GM18873 (cell line): ENCODE data around the gene PLBD1.

Experiments
- ATAC-seq: cut with Tn5 transposase; IDR thresholded peaks from one replicate; pipeline ENCODE4 v1.9.1; 2021; ENCODE audit warnings: mild to moderate bottlenecking, moderate library complexity, moderate number of reproducible peaks; ENCODE audit not compliant: unreplicated experiment, low FRiP score

PLBD1 gene

DNA sequence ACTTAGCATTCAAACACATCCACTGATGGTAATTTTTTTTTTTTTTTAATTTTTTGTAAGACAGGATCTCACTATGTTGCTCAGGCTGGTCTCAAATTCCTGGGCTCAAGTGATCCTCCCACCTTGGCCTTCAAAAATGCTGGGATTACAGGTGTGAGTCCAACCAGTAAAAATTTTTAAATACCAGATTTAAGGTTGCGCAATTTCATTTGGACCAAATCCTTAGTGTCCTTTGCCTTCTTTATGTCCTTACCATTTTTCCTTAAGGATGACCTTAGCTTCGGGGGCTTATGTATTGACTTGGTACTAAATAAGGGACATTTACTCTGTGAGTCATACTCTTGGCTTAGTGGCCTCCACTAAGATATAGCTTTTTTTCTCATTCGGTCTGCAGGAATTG lies 4.1 kb upstream of the PLBD1 start:
- ATAC-seq = no peak

DNA sequence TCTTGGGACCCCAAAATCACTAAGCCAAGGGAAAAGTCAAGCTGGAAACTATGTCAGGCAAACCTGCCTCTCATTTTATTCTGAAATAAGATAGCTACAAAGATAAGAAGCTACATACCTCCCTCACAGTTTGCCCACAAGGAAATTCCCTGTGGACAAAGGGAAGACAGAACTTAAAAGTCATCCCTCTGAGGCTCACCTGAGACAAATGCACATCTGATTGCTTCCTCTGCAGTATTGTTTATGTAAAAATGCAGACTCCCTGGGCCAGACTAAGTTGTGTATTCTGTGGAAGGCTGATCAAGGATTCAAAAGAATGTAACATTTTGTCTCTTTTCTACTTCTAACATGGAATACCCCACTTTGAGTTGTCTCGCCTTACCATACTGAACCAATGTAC lies 2.5 kb upstream of the PLBD1 start:
- ATAC-seq = no peak

DNA sequence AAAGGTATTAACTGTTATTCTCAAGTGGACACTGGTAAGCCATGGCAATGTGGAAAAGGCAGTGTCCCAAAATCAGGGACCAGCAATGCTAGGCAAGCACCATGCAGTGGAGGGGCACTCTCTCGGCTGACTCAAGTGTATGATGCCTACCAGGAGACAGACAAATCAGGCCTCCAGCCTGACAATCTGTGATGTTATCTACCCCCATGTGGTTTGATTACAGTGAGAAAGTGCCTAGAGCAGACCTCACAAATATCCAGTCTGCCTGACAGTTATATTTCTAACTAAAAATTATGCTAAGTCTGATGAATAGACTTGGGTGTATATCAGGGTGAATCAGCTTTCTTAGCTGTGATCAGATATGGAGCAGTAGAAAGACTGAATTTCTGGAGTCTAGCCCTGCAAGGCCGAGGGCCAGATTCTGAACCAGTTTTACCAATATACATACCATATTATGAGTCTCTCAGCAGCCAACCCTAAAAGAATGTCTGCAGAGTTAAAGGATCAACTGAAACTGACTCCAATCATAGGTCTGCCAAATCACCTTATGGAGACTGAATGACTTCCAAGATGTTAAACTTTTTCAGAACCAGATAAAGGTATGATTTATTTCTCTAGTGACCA lies 3.2 kb downstream of the PLBD1 start:
- ATAC-seq = no peak

DNA sequence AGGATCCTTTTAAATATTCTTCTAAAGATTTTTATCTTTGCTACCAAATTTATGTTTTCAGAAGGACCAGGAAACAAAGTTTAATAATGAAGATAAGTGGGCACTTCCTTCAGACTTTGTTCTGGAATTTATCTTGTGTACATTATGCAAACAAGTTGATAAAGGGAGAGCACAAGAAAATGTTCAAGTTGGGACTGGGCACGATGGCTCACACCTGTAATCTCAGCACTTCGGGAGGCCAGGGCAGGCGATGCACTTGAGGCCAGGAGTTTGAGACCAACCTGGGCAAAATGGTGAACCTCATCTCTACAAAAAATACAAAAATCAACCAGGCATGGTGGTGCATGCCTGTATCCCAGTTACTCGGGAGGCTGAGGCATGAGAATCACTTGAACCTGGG lies 4.6 kb downstream of the PLBD1 start:
- no peak for ATAC-seq

DNA sequence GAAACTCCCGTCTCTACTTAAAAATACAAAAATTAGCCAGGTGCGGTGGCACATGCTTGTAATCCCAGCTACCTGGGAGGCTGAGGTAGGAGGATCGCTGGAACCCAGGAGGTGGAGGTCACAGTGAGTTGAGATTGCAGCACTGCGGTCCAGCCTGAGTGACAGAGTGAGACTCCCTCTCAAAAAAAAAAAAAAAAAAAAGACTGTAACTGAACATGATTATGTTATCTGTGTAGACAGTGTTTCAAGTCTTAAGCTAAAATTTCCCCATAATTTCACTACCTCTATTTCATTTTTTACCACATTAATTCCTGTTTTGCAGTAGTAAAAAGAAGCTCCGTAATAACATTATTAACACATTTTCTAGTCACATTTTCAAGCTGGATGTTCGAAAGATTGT lies 5.4 kb downstream of the PLBD1 start:
- no peak for ATAC-seq

DNA sequence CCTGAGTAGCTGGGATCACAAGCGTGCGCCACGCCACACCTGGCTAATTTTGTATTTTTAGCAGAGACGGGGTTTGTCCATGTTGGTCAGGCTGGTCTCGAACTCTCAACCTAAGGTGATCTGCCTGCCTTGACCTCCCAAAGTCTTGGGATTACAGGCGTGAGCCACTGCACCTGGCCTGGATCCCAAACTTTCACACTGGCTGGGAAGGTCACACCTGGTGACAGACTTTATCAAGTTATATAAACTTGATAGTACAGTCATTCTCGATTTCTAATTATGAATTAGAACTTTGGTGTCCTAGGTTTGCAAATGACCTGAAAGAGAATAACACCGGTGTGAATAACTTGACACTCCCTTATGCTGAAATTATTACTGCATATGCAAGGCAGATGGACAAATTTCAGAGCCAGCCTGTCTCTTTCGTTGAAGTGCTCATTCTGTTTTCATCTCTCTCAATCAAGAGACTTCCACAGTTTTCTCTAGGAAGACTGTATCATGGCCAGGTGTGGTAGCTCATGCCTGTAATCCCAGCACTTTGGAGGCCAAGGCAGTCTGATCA lies 5.9 kb downstream of the PLBD1 start:
- no peak for ATAC-seq

DNA sequence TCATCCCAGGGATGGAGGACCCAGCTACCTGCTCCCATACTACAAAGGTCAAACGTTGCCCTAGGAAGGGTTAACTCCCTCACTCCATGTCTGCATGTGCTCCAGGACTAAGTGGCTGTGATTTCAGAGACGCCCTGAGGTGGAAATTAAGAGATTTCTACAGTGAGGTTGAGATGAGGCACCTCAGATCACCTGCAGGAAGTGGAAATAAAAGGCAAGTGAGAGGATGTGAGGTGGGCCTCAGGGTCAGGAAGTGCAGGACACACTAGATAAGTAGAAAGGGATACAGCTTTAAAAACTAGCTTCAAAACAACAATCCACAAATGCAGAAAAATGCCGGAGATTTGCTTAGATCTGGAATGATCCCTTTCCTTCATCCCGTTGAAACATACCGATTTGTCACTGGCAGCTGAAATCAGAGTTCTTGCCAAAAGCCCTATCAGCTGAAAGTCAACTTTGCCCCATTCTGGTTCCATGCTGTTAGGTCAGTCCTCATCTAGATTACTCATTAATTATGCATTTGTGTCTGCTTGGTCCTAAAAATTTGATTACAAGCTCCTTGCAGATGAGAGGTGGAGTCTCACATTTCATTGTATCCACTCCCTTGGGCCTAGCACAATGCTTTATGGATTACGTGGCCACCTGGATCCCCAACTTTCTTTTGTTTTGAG lies 6.6 kb downstream of the PLBD1 start:
- ATAC-seq = no peak

DNA sequence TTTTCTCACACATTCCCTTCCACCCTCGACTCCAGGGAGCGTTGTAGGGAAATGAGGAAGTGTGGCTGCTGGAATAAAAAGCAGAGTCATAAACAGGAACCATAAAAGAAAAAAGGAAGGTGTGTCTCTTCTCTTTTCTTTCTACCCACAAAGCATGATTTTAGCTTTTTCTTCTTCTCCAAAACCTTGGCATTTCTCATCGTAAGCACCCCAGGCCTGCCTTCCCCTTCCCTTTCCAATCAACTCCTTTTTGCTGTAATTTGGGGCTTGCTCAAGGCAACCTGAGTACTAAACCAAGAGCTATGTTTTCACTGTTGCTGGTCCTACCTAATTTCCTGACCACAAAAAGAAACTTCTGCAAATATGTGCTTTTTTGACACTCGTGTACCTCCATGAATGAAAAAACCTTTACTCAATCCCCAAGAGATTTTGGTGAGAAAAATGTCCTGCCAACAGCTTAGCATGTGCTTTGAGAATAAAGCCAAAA lies 9.2 kb downstream of the PLBD1 start:
- no peak for ATAC-seq

DNA sequence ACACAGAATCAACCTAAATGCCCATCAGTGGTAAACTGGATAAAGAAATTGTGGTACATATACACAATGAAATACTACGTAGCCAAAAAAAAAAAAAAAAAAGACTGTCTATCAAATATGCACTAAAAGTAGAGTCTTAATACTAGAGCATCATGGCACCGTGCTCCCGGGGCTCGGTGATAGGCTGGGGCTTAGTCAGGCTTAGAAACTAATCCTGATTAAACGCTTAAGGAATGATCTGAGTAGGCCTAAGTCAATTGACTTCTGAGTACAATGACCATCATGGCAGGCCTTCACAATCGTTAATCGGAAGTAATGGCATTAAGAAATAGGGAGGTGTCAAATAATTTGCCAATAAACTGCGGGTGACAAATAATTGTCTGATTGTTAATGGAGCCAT lies 9.7 kb downstream of the PLBD1 start:
- ATAC-seq = no peak

DNA sequence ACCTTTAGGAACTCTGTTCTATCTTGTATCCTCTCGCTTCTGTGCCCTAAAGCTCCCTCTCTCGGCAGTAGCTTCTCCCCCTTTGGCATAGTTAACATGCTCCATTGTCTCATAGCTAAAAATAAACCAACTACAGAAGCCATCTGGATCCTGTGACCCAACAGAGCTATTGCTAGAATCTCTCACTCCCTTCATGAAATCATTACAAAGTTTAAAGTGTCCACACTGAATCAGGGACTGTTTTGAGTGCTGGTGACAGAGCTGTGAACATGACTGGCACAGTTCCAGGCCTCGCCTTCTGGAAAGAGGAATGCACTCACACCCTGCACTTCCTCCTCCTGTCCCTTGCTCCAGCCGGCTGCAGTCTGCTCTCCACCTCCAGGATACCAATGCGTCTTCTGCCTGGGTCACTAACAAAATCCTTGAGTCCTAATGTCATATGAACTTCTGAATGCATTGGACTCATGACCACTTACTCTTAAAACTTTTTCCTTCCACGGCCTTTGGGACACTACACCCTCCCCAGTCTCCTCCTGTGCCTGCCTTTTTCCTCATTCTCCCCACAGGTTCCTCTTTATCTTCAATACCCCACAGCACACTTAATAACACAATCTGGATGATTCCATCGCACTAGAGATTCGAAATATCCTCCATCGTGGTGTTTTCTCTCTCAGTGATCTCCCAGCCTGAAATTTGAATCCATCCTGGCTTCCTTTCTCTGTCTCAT lies 13.2 kb downstream of the PLBD1 start:
- ATAC-seq = no peak

DNA sequence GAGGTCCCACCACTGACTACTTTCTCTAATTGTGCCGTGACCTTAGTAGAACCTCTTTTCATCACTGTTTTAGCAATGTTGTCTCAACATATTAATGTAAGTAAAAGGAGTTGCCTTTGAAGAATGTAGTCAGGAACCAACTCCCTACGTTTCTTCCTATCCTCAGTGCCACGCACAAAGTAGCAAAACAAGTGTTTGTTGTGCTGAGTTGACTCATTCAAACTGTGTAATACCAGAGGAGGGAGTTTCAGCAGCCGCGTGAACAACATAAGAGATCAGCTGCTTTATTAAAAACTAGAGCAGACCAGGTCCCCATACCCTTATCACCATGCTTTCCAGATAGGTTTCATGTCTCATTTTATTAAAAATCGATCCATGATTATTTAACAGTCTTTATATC lies 19.1 kb downstream of the PLBD1 start:
- ATAC-seq = no peak

DNA sequence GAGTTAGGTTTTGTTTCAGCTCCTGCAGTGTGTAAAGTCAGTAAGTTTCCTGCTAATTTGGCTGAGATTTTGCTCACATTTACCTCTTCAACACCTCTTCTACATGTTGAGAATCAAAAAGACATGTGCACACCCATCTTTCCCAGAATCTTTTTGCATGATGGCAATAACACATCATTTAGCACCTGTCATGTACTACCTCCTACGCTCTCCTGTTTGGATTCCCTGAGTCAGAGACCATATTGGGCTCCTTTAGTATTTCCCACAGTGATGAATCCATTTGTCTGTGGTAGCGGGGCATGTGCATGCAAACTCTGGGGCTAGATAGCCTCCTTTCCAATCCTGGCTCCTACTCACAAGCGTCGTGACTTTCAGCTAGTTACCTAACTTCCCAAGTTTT lies 20.1 kb downstream of the PLBD1 start:
- no peak for ATAC-seq

DNA sequence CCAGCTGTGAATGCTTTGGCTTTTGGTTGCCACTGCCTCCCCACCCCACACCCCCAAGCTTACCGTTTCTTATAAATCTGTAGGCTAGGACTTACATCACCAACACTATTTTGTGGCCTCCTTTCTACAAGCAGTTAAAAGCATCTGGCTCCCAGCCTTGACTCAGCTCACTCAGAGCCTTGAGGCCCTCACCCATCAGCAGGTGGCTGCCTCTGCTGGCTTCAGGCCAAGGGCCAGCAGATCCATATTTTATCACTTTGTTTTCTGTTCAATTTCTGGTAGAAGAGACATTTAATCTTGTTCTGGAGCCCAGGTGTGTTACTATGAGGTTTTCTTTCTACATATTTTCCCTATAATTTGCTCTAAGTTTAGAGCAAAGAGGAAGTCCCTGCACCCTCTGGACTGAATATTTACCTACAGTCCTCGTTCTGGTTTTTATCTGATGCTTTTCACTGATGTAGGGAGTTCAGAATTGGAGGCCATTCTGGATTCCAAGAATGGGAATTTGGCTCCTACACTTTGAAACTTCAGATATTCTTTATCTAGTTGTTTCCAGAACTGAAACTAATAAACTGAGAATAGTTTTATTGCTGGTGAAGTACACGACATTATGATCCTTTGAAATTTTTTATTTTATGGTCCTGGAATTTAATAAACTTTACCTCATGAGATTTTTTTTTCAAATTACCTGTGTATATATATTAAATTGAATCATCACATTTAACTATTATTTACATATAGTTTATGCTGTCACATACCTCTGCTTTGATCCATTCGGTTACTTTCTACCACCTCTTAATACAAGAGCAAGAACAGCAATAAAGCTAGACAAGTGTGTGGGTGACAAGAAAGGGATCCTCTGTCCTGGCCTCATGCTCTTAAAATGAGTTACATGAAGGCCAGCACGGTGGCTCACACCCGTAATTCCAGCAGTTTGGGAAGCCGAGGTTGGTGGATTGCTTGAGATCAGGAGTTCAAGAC lies 22.2 kb downstream of the PLBD1 start:
- no peak for ATAC-seq

DNA sequence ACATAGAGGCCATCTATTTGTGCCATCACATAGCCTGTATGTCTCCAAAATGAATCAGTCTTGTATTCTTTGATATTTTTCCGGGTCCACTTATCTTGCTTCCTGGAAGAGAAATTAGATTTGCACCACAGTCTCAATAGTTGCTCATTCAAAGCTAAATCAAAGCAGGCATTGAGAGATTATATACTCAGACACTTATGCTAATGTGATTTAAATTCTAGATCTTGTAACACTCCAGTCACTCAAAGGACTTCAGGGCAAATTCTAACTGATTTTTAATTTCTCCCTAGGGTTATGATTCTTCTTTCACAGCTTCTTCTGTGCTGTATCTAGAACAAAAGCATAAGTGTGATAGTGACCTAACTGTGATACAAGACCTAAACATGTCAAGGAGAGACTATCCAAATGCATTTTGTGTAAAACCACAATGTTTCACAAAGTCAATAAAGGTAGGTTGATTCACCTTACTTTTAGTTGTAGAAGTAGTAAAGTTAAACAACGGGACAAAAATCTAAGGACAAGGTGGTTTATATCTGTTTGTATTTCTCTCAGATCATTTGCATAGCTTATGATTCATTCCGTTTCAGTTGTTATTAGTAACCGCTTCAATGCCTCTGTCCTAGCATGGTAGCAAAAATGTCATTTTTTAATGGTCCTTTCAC lies 26.8 kb downstream of the PLBD1 start:
- ATAC-seq = no peak

DNA sequence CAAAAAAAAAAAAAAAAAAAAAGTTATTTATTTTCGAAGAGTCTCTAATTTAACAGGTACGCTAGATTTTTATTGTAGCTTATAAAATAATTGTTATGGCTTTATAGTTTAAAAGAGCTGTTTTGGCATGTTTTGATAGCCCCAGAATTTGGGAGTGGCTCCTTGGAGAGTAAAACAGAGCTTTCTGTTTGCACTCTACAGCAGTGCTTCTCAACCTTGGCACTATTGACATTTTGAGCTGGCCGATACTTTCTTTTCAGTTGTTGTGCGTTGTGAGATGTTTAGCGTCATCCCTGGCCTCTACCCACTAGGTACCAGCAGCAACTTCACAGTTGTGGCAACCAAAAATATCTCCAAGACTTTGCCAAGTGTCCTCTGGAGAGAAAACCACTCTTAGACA lies 30.6 kb downstream of the PLBD1 start:
- no peak for ATAC-seq

DNA sequence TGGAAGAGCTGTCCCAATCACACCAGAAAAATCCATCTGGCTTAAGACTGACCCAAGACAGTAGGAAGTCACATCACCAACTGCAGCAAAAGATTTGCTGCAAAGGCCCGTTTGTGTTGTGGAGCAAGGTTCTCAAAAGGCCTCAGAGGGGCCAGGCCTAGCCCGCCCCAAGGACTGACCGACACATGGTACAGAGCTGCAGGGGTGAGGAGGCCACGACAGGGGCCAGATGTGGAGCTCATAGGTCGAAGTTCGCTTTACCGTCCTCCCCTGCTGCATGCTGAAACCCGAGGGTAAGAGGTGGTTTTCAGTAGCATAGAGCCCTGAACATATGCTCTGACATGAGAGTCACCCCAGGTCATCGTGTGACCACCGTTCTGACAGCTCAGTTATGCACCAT lies 35.5 kb downstream of the PLBD1 start:
- no peak for ATAC-seq

DNA sequence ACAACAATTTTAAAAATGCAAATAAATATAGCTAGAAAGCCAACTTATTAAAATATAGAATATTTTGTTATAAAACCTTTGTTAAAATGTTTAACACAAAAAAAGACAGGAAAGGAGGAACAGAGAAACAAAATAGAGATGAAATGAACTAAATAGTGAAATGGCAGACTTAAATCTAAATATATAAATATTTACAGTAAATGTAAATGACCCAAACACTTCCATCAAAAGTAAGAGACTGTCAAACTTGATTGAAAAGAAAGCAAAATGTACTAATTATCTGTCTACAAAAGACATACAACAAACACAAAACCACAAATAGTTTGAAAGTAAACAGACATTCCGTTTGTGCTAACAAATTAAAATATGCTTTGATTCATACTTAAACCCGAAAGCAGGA lies 41.7 kb downstream of the PLBD1 start:
- ATAC-seq = no peak

DNA sequence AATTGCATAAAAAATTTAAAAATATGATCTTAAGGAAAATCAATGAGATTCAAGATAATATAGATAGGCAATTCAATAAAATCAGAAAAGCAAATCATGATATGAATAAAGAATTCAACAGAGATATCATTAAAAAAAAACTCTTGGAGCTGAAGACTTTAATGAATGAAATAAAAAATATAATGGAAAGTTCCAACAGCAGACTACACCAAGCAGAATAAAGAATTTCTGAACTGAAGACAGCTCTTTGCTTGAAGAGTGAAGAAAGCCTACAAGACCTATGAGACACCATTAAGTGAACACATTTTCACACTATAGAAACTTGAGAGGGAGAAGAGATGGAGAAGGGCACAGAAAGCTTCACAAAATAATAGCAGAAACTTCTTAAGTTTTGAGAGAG lies 45.9 kb downstream of the PLBD1 start:
- ATAC-seq = no peak

DNA sequence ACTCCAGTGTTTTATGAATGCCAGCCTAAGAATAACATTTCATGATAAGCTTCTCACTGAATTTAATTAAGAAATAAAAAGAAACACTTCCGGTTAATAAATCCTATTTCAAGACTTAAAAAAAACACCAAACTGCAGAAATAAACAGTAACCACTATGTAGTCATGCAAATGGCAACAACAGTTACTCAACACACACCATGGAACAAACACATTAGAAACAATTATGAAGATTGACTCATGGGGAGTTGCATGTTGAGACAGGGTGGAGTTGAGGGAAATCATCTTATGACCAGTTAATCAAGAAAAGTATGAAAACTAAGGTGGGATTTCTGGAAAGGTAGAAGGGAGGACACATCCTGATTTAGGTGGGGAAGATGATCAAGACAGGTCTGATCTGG lies 52.7 kb downstream of the PLBD1 start:
- no peak for ATAC-seq
